ENCODE data around the gene ECI1. TPM values are rescaled to one million over a fixed set of nuclear protein-coding genes. Genes with fewer than 3 reads are reported as not detected.

Gene ECI1
- total RNA-seq, 1 experiment from 2014 or later, result 44.5 TPM

- no peak for DNase-seq (ENCODE audit: low read depth, low spot score)
- in situ Hi-C loops (cut with HindIII; ENCODE audit: low pct_unique_long_range_greater_than_20kb, low sequenced_read_pairs), result no loop called here
These were observed 12.3 kb downstream of the ECI1 start for GRCh38 chr16:2238838-2239675.

GRCh38 chr16:2238150-2238837 is 13.1 kb downstream of the ECI1 start:
- DNase-seq (ENCODE audit: low read depth, low spot score), result no peak
- in situ Hi-C loops (cut with HindIII; ENCODE audit: low pct_unique_long_range_greater_than_20kb, low sequenced_read_pairs), result no loop called here

DNA sequence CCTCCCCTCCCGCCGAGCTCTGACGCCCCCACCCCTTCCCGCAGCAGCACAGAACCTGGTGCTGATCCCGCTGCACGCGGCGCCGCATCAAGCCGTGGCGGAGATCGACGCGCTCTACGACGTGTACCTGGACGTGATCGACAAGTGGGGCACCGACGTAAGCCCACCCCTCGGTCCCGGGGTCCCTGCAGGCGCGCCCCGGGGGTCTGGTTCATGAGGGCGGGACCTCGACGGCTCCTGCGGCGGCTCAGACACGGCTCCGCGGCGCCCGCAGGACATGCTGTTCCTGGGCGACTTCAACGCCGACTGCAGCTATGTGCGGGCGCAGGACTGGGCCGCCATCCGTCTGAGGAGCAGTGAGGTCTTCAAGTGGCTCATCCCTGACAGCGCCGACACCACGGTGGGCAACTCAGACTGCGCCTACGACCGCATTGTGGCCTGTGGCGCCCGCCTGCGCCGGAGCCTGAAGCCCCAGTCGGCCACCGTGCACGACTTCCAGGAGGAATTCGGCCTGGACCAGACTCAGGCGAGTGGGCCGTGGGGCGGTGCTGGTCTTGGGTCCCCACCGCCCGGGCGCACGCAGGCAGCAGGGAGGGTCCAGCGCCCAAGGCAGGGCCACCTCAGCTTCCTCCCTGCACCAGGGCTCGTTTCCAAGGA is 13.8 kb downstream of the ECI1 start:
- no peak for DNase-seq (ENCODE audit: low read depth, low spot score)
- in situ Hi-C loops (cut with HindIII; ENCODE audit: low pct_unique_long_range_greater_than_20kb, low sequenced_read_pairs), result no loop called here

DNA sequence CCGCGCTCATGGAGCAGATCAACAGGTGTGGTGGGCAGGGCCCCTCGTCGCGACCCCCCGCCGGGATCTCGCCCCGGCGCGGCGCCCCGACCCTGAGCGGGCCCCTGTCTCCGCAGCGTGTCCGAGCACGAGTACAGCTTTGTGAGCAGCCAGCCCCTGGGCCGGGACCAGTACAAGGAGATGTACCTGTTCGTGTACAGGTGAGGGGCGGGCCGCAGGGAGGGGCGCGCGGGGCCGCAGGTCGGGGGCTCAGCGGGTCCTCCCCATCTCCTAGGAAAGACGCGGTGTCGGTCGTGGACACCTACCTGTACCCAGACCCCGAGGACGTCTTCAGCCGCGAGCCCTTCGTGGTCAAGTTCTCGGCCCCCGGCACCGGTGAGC is 14.3 kb downstream of the ECI1 start:
- no peak for DNase-seq (ENCODE audit: low read depth, low spot score)
- in situ Hi-C loops (cut with HindIII; ENCODE audit: low pct_unique_long_range_greater_than_20kb, low sequenced_read_pairs), result no loop called here

DNA sequence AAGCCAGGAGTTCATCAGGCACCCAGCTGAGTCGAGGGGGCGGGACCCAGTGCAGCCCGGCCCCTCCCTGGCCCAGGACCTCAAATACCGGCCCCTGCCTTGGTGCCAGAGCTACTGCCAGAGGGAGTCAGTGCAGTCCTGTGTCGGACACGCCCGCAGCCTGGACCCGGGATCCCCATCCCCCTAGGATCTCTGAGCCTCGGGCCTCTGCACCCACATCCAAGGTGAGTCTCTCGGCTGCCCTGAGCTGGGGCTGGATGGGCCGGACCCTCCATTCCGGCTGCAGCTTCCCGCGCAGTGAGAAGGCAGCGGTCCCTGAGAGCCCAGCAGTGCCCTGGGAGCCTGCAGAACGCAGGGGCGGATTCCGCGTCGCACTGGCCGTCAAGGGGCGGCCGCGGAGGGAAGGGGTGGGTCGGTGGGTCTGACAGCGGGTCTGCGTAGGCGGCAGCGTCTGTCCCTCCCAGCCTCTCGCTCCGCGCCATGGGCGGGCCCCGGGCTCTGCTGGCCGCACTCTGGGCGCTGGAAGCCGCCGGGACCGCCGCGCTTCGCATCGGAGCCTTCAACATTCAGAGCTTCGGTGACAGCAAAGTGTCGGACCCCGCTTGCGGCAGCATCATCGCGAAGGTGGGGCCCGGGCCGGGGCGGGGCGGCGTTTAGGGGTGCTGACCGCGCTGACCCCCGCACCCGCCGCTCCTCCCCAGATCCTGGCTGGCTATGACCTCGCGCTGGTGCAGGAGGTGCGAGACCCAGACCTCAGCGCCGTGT is 14.9 kb downstream of the ECI1 start, which contains the start of gene DNASE1L2:
DNASE1L2 (plus strand) TSS at position 108 of the 765 bp plus-strand sequence; CDS start at position 481, 373 bp downstream.
- no peak for DNase-seq (ENCODE audit: low read depth, low spot score)
- in situ Hi-C loops (cut with HindIII; ENCODE audit: low pct_unique_long_range_greater_than_20kb, low sequenced_read_pairs), result no loop called here

GRCh38 chr16:2235695-2236336 is 15.6 kb downstream of the ECI1 start:
- in situ Hi-C loops (cut with HindIII; ENCODE audit: low pct_unique_long_range_greater_than_20kb, low sequenced_read_pairs), result no loop called here
- DNase-seq (ENCODE audit: low read depth, low spot score), result no peak

DNA sequence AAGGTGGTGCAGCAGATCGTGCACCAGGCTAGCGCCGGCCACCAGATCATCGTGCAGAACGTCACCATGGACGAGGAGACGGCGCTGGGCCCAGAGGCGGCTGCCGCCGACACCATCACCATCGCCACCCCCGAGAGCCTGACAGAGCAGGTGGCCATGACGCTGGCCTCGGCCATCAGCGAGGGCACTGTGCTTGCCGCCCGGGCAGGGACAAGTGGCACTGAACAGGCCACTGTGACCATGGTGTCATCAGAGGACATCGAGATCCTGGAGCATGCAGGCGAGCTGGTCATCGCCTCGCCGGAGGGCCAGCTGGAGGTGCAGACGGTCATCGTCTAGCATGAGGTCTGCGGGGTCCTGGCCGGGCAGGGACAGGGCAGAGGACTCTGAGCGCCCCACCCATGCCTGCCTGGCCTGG is 16.1 kb downstream of the ECI1 start:
- in situ Hi-C loops (cut with HindIII; ENCODE audit: low pct_unique_long_range_greater_than_20kb, low sequenced_read_pairs), result no loop called here

DNA sequence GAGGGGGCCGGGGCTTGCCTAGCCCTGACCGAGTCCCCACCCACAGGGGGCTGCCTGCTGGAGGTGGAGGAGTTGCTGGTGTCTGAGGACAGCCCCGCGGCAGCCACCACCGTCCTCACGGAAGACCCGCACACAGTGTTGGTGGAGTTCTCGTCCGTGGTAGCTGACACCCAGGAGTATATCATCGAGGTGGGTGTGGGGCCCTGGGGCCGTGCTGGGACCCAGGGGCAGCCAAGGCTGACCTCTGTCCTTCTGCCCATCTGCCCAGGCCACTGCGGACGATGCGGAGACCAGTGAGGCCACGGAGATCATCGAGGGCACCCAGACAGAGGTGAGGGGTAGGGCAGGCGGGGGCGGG is 16.6 kb downstream of the ECI1 start:
- in situ Hi-C loops (cut with HindIII; ENCODE audit: low pct_unique_long_range_greater_than_20kb, low sequenced_read_pairs), result no loop called here

More for the DNA sequence above, 16.1 kb downstream of the ECI1 start:
- no peak for DNase-seq (ENCODE audit: low read depth, low spot score)

DNA sequence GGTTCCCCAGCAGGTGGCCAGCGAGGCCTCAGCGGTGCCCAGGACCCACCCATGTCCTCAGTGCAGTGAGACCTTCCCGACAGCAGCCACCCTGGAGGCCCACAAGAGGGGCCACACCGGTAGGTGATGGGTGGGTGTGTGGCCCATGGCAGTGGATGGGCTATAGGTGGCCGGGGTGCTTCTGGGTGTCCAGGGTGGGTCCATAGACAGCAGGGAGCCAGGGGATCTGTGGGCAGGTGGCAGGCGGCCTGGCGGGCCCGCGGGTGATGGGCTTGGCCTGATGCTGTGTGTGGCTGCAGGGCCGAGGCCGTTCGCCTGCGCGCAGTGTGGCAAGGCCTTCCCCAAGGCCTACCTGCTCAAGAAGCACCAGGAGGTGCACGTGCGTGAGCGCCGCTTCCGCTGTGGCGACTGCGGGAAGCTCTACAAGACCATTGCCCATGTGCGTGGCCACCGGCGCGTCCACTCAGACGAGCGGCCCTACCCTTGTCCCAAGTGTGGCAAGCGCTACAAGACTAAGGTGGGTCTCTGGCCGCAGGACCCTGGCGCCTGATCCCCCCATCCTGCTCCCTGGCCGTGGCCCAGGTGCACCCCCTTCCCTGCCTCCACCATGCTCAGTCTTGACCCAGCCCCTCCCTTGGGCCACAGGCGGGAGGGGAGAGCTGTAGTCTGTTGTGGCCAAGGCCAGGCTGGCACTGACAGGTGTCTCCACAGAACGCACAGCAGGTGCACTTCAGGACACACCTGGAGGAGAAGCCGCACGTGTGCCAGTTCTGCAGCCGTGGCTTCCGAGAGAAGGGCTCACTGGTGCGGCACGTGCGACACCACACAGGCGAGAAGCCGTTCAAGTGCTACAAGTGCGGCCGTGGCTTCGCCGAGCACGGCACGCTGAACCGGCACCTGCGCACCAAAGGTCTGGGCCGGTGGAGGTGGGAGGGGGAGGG is 17.2 kb downstream of the ECI1 start:
- DNase-seq (ENCODE audit: low read depth, low spot score), result no peak
- in situ Hi-C loops (cut with HindIII; ENCODE audit: low pct_unique_long_range_greater_than_20kb, low sequenced_read_pairs), result no loop called here

More for the DNA sequence above, 16.6 kb downstream of the ECI1 start:
- no peak for DNase-seq (ENCODE audit: low read depth, low spot score)

DNA sequence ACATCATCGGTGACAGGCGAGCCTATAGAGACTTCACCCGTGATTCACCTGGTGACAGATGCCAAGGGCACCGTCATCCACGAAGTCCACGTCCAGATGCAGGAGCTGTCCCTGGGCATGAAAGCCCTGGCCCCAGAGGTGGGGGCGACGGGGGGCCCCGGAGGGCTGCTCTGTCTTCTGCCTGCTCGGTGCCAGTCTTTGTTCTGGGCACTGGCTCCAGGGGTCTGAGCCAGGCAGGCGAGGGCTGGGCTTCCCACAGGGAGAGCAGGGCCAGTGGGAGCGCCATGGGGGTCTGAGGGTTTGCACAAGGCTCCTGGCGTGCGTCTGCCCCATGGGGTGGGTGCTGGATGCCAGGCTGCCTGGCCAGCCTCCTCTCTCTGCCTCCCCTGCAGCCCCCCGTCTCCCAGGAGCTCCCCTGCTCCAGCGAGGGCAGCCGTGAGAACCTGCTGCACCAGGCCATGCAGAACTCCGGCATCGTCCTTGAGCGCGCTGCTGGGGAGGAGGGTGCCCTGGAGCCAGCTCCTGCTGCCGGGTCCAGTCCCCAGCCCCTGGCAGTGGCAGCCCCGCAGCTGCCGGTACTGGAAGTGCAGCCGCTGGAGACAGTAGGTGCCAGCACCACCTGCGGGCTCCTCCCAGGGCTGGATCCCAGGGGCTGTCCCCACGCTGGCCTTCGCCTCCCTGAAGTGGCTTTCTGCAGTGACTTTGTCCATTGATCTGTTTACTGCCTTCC is 18.2 kb downstream of the ECI1 start:
- DNase-seq (ENCODE audit: low read depth, low spot score), result no peak
- in situ Hi-C loops (cut with HindIII; ENCODE audit: low pct_unique_long_range_greater_than_20kb, low sequenced_read_pairs), result no loop called here

DNA sequence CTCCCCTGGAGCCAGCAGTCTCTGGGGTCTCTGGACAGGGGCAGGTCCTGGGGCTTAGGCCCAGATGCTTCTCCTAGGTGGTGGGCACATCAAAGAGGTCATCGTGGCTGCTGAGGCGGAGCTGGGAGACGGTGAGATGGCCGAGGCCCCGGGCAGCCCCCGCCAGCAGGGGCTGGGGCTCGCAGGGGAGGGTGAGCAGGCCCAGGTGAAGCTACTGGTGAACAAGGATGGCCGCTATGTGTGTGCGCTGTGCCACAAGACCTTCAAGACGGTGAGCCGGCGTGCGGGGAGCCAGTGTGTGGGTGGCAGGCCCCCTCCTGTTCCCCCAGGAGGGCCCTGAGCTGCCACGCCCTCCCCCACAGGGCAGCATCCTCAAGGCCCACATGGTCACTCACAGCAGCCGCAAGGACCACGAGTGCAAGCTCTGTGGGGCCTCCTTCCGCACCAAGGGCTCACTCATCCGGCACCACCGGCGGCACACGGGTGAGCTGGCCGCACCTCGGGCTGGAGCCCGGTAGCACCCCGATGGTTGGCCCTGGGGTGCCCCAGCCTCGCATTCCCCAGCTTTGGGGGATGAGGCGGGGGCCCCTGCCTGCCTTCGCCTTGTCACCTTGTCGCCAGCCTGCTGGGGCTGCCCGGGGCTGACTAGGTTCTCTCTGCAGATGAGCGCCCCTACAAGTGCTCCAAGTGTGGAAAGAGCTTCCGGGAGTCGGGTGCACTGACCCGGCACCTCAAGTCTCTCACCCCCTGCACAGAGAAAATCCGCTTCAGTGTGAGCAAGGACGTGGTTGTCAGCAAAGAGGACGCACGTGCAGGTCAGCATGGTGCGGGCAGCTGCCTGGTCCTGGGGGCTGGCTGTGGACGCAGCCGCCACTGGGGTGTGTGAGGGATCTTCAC is 19.0 kb downstream of the ECI1 start:
- in situ Hi-C loops (cut with HindIII; ENCODE audit: low pct_unique_long_range_greater_than_20kb, low sequenced_read_pairs), result no loop called here
- no peak for DNase-seq (ENCODE audit: low read depth, low spot score)

GRCh38 chr16:2231016-2231931 is 20.1 kb downstream of the ECI1 start:
- DNase-seq (ENCODE audit: low read depth, low spot score), result no peak
- in situ Hi-C loops (cut with HindIII; ENCODE audit: low pct_unique_long_range_greater_than_20kb, low sequenced_read_pairs), result no loop called here

- in situ Hi-C loops (cut with HindIII; ENCODE audit: low pct_unique_long_range_greater_than_20kb, low sequenced_read_pairs), result no loop called here
These were observed 21.0 kb downstream of the ECI1 start for GRCh38 chr16:2230376-2230775.

DNA sequence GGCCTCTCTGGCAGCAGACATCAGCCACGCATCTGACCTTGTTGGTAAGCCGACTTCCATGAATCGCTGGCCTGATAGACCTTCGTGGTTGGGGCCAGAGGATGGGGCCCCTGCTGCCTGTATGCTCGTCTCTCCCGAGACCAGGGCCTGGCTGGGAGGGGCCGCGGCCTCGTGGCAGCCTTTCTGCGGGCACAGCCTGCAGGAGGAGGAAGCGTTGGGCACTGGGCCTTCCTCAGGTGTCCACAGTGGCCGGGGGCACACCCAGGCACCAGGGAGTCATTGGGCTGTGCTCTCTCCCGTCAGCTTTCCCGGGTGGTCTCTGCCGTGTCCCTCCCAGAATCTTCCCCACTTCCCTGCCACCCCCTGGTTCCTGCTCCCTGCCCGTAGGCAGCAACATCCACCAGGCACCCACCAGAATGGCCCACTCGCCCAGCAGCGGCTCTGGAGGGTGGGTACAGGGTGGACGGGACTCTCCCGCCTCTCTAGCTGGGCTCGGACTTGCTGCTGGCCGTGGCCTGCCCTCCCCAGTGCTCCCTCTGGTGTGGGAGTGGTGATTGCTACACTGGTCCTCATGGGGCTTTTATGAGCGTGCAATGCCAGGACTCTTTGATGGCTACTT is 21.6 kb downstream of the ECI1 start:
- in situ Hi-C loops (cut with HindIII; ENCODE audit: low pct_unique_long_range_greater_than_20kb, low sequenced_read_pairs), result no loop called here
- DNase-seq (ENCODE audit: low read depth, low spot score), result no peak

More at GRCh38 chr16:2230376-2230775, 21.0 kb downstream of the ECI1 start:
- DNase-seq (ENCODE audit: low read depth, low spot score), result no peak

All from SK-MEL-5 (cell line).